ENCODE measurements around the gene VIT. TPM values are rescaled to one million over a fixed set of nuclear protein-coding genes. Genes with fewer than 3 reads are reported as not detected.

VIT gene
- total and polyA plus RNA-seq, 2 experiments from 2014 or later, result 0.25 to 0.33 TPM

GRCh38 chr2:36675579-36676282 is 20.8 kb upstream of the VIT start:
- H3K4me3 ChIP-seq, result no peak overlapping the region
- H3K27ac ChIP-seq, result no peak overlapping the region
- peaks cover 5% of the 10 kb centered on the region for H3K9me3 ChIP-seq (ENCODE audit: low read depth)
- TF ChIP-seq CTCF (IDR thresholded peaks at IDR 0.05; ENCODE audit: poor library complexity), result no peak
- no peak for TF ChIP-seq EZH2phosphoT487 (IDR thresholded peaks at IDR 0.05; ENCODE audit: low read depth, severe bottlenecking, unreplicated experiment)
- TF ChIP-seq EZH2 (IDR thresholded peaks at IDR 0.05; ENCODE audit: borderline replicate concordance), result no peak
- H3K9me2 ChIP-seq (replicated peaks; ENCODE audit: insufficient read depth), result no peaks in the 10 kb centered on the region
- no peaks in the 10 kb centered on the region for H4K20me1 ChIP-seq (ENCODE audit: insufficient read depth, poor library complexity, severe bottlenecking)
- H3K4me2 ChIP-seq, result no peak overlapping the region
- H3K4me1 ChIP-seq (ENCODE audit: insufficient read depth), result peaks cover 8% of the 10 kb centered on the region
- H3K36me3 ChIP-seq (replicated peaks; ENCODE audit: insufficient read depth, low read depth), result no peaks in the 10 kb centered on the region
- H2AFZ ChIP-seq, result no peak overlapping the region
- no peak for DNase-seq (ENCODE audit: low spot score)
- H3K27me3 ChIP-seq, result no peaks in the 10 kb centered on the region
- no peaks in the 10 kb centered on the region for H3K79me2 ChIP-seq

- Histone ChIP-seq H3K9me3 (ENCODE audit: low read depth) (peaks cover 5% of the 10 kb centered on the region), H3K79me2 (no peaks in the 10 kb centered on the region), H3K27me3 (no peaks in the 10 kb centered on the region), H4K20me1 (ENCODE audit: insufficient read depth, poor library complexity, severe bottlenecking) (no peaks in the 10 kb centered on the region), H3K36me3 (replicated peaks; ENCODE audit: insufficient read depth, low read depth) (no peaks in the 10 kb centered on the region), H3K27ac (peak overlapping the region; percentile 4), H2AFZ (no peak overlapping the region), H3K9me2 (replicated peaks; ENCODE audit: insufficient read depth) (no peaks in the 10 kb centered on the region), H3K4me2 (no peak overlapping the region), H3K4me1 (ENCODE audit: insufficient read depth) (peaks cover 8% of the 10 kb centered on the region), H3K4me3 (no peak overlapping the region)
- TF ChIP-seq EZH2phosphoT487 (IDR thresholded peaks at IDR 0.05; ENCODE audit: low read depth, severe bottlenecking, unreplicated experiment), result peak; percentile 37
- no peak for TF ChIP-seq CTCF (IDR thresholded peaks at IDR 0.05; ENCODE audit: poor library complexity)
- DNase-seq (ENCODE audit: low spot score), result no peak
- 17% methylated on average over 1 of the region's 1 CpG for WGBS (ENCODE audit: low lambda C conversion rate, missing lambda C conversion rate)
Observed at GRCh38 chr2:36676364-36676763, 20.1 kb upstream of the VIT start.

- Histone ChIP-seq H2AFZ (no peak overlapping the region), H3K36me3 (replicated peaks; ENCODE audit: insufficient read depth, low read depth) (no peaks in the 10 kb centered on the region), H3K9me3 (ENCODE audit: low read depth) (peaks cover 5% of the 10 kb centered on the region), H3K4me3 (no peak overlapping the region), H3K4me2 (no peak overlapping the region), H3K27ac (no peak overlapping the region), H3K79me2 (no peaks in the 10 kb centered on the region), H3K27me3 (no peaks in the 10 kb centered on the region), H3K9me2 (replicated peaks; ENCODE audit: insufficient read depth) (no peaks in the 10 kb centered on the region), H4K20me1 (ENCODE audit: insufficient read depth, poor library complexity, severe bottlenecking) (no peaks in the 10 kb centered on the region), H3K4me1 (ENCODE audit: insufficient read depth) (peaks cover 8% of the 10 kb centered on the region)
- no peak for DNase-seq (ENCODE audit: low spot score)
- TF ChIP-seq EZH2phosphoT487 (IDR thresholded peaks at IDR 0.05; ENCODE audit: low read depth, severe bottlenecking, unreplicated experiment) (no peak), CTCF (IDR thresholded peaks at IDR 0.05; ENCODE audit: poor library complexity) (no peak), EZH2 (IDR thresholded peaks at IDR 0.05; ENCODE audit: borderline replicate concordance) (no peak)
Observed at GRCh38 chr2:36677386-36677785, 19.1 kb upstream of the VIT start.

Measured in hepatocyte (in vitro differentiated cells).